Left ventricle myocardium inferior (tissue), 1 donor: ENCODE data around the gene TPRG1. TPM values are rescaled to one million over a fixed set of nuclear protein-coding genes. Genes with fewer than 3 reads are reported as not detected.

Experiments
- DNase-seq: peaks from one replicate; pipeline ENCODE4 v3.0.0-alpha.2; 2020
- H3K27ac ChIP-seq: fragments of 200-600 bp; replicated peaks from 2 replicates; pipeline ENCODE4 v1.8.0; 2021
- H3K27me3 ChIP-seq: fragments of 200-600 bp; 2 replicates; pipeline ENCODE4 v1.8.0; 2021; ENCODE audit warnings: low read depth
- H3K36me3 ChIP-seq: fragments of 200-600 bp; 2 replicates; pipeline ENCODE4 v1.8.0; 2021
- H3K4me1 ChIP-seq: fragments of 200-600 bp; 2 replicates; pipeline ENCODE4 v1.8.0; 2021
- H3K4me3 ChIP-seq: fragments of 200-600 bp; 2 replicates; pipeline ENCODE4 v1.8.0; 2021; ENCODE audit warnings: mild to moderate bottlenecking, moderate library complexity
- H3K9me3 ChIP-seq: fragments of 200-600 bp; replicated peaks from 2 replicates; pipeline ENCODE4 v1.8.0; 2021
- CTCF ChIP-seq: fragments of 200-600 bp; IDR thresholded peaks from 2 replicates; pipeline ENCODE4 v1.8.0; 2021; ENCODE audit warnings: antibody characterized with exemption, mild to moderate bottlenecking, borderline replicate concordance
- intact Hi-C: fragments of 100-400 bp; cut with micrococcal nuclease; formaldehyde crosslinking; loops from one replicate; pipeline ENCODE4 v1.11.0; 2022
- total RNA-seq: library from RNA; stranded (reverse); fragmentation: NEBNext Ultra II Directional; extraction: Animal tissue kit (Norgen Biotek cat#: 25700); gene quantifications from one replicate; pipeline ENCODE4 v1.2.1, GENCODE V29; 2021
- donor health status: DM: no; HTN: yes; CAD: no; lungs with severe emphysema.

Gene TPRG1
- total RNA-seq, 1 donor from 2014 or later, result 1.5 TPM

- DNase-seq, result no peak
- intact Hi-C loops, result no loop called here
These were observed 33.2 kb downstream of the TPRG1 start for GRCh38 chr3:189204937-189205336.

GRCh38 chr3:189210251-189210770, 38.5 kb downstream of the TPRG1 start:
- H3K27ac ChIP-seq, result no peak overlapping the region
- TF ChIP-seq CTCF, result no peak
- no peaks in the 10 kb centered on the region for H3K36me3 ChIP-seq
- H3K4me3 ChIP-seq, result no peak overlapping the region
- intact Hi-C loops, result no loop called here
- H3K9me3 ChIP-seq, result no peaks in the 10 kb centered on the region
- no peaks in the 10 kb centered on the region for H3K4me1 ChIP-seq
- H3K27me3 ChIP-seq, result peaks cover 5% of the 10 kb centered on the region
- no peak for DNase-seq

More at GRCh38 chr3:189204937-189205336, 33.2 kb downstream of the TPRG1 start:
- no peaks in the 10 kb centered on the region for H3K9me3 ChIP-seq
- H3K27ac ChIP-seq, result no peak overlapping the region
- H3K4me3 ChIP-seq, result no peak overlapping the region
- H3K4me1 ChIP-seq, result peaks cover 7% of the 10 kb centered on the region
- peaks cover 5% of the 10 kb centered on the region for H3K27me3 ChIP-seq
- no peaks in the 10 kb centered on the region for H3K36me3 ChIP-seq
- TF ChIP-seq CTCF, result no peak

- Histone ChIP-seq H3K9me3 (no peaks in the 10 kb centered on the region), H3K36me3 (no peaks in the 10 kb centered on the region), H3K4me3 (no peak overlapping the region), H3K27me3 (peaks cover 5% of the 10 kb centered on the region), H3K4me1 (no peaks in the 10 kb centered on the region), H3K27ac (no peak overlapping the region)
- TF ChIP-seq CTCF, result no peak
- DNase-seq, result no peak
- intact Hi-C loops, result no loop called here
These were observed 40.9 kb downstream of the TPRG1 start for GRCh38 chr3:189212681-189213080.

- Histone ChIP-seq H3K36me3 (no peaks in the 10 kb centered on the region), H3K9me3 (no peaks in the 10 kb centered on the region), H3K4me3 (no peak overlapping the region), H3K4me1 (no peaks in the 10 kb centered on the region), H3K27ac (no peak overlapping the region), H3K27me3 (no peaks in the 10 kb centered on the region)
- intact Hi-C loops, result no loop called here
- DNase-seq, result no peak
- no peak for TF ChIP-seq CTCF
These were observed 42.9 kb downstream of the TPRG1 start for GRCh38 chr3:189214651-189215050.

GRCh38 chr3:189222927-189223636, 51.3 kb downstream of the TPRG1 start:
- Histone ChIP-seq H3K36me3 (no peaks in the 10 kb centered on the region), H3K27ac (no peak overlapping the region), H3K4me3 (no peak overlapping the region), H3K27me3 (no peaks in the 10 kb centered on the region), H3K4me1 (no peaks in the 10 kb centered on the region), H3K9me3 (no peaks in the 10 kb centered on the region)
- no peak for TF ChIP-seq CTCF
- intact Hi-C loops, result no loop called here
- no peak for DNase-seq
